Measurements from ENCODE around the gene UPK3B. TPM values are rescaled to one million over a fixed set of nuclear protein-coding genes. Genes with fewer than 3 reads are reported as not detected.
"Not testable (repeated sequence)": the region's sequence is repeated elsewhere in the genome, so short reads cannot be mapped to it uniquely, and the experiment has no call there.

The UPK3B gene
- total and polyA plus RNA-seq, 2 donors from 2014 or later, result 0.15 to 1.9 TPM

DNA sequence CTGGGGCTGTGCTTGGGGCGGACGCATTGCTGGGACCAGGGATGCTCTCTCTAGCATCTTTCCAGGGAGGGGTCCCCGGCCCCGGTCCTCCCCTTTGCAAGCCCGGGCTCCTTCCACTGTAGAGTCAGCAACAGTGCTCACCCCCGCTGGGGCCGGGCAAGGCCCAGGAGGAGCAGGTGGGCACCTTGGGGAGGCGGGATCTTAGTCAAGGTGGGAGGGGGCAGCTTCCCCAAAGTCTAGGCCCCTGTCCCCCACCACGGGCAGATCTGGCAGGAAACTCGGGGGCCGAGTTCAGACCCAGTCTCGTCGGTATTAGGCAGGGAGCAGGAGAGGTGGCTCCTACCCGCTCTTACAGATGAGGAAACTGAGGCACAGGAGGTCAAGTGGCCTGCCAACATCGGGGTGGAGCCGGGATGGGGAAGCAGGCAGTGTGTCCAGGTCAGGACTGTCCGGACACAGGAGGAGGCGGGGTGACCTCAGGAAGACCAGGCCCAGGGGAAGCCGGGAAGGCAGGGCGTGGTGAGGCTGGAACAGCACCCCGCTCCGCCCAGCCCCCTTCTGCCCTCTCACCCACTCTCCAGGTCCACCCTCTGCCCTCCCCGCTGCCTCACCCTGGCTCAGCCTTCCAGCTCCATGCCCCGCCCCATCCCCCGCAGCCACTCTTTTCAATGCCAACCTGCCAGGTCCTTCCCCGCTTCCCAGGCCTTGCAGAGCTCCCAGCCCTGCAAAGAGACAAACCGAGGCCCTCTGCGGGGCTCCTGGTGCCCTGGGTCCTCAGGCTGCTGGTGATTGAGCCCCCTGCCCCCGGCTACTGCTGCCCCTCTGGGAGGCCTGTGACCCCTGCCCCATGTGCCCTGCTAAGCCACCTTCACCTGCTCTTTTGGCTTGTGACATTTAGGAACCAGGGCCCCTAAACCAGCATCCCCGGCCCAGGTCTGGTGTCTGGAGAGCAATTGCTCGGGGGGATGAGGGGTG, 1.8 kb downstream of the UPK3B start:
- FAIRE-seq; H3K36me3 ChIP-seq (ENCODE audit: control insufficient read depth in 2 of 3, insufficient read depth in 3 of 3, low read length in 3 of 3); H3K4me1 ChIP-seq (ENCODE audit: control insufficient read depth in 2 of 3, insufficient read depth in 2 of 3, low read depth in 1 of 3, low read length in 3 of 3); intact Hi-C loops (cut with DNase I); H3K9me3 ChIP-seq (ENCODE audit: control insufficient read depth in 2 of 3, insufficient read depth in 1 of 3, low read length in 3 of 3); H3K27me3 ChIP-seq (ENCODE audit: control insufficient read depth, insufficient read depth, low read length); H3K9ac ChIP-seq (ENCODE audit: low read length in 3 of 3); H3K27ac ChIP-seq (ENCODE audit: low read depth in 2 of 2, low read length in 2 of 2); H3K4me3 ChIP-seq (ENCODE audit: low read length in 3 of 3): not testable (repeated sequence)
- DNase-seq, result peak in 1 of 5 donors; percentile 69

GRCh38 chr7:76512941-76513816, 2.8 kb downstream of the UPK3B start:
- H3K36me3 ChIP-seq (ENCODE audit: control insufficient read depth in 2 of 3, insufficient read depth in 3 of 3, low read length in 3 of 3), result no peaks in the 10 kb centered on the region
- H3K27ac ChIP-seq (ENCODE audit: low read depth in 2 of 2, low read length in 2 of 2), result no peak overlapping the region
- no peaks in the 10 kb centered on the region for H3K27me3 ChIP-seq (ENCODE audit: control insufficient read depth, insufficient read depth, low read length)
- no peak overlapping the region for H3K4me3 ChIP-seq (ENCODE audit: low read length in 3 of 3)
- peak in 3 of 5 donors; percentile 21 to 73 (median 54) for DNase-seq
- no peak for FAIRE-seq
- H3K9ac ChIP-seq (ENCODE audit: low read length in 3 of 3), result no peak overlapping the region
- no peaks in the 10 kb centered on the region for H3K4me1 ChIP-seq (ENCODE audit: control insufficient read depth in 2 of 3, insufficient read depth in 2 of 3, low read depth in 1 of 3, low read length in 3 of 3)
- H3K9me3 ChIP-seq (ENCODE audit: control insufficient read depth in 2 of 3, insufficient read depth in 1 of 3, low read length in 3 of 3), result no peaks in the 10 kb centered on the region
- TF ChIP-seq, protein P1, sequence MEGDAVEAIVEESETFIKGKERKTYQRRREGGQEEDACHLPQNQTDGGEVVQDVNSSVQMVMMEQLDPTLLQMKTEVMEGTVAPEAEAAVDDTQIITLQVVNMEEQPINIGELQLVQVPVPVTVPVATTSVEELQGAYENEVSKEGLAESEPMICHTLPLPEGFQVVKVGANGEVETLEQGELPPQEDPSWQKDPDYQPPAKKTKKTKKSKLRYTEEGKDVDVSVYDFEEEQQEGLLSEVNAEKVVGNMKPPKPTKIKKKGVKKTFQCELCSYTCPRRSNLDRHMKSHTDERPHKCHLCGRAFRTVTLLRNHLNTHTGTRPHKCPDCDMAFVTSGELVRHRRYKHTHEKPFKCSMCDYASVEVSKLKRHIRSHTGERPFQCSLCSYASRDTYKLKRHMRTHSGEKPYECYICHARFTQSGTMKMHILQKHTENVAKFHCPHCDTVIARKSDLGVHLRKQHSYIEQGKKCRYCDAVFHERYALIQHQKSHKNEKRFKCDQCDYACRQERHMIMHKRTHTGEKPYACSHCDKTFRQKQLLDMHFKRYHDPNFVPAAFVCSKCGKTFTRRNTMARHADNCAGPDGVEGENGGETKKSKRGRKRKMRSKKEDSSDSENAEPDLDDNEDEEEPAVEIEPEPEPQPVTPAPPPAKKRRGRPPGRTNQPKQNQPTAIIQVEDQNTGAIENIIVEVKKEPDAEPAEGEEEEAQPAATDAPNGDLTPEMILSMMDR (IDR thresholded peaks at IDR 0.05; ENCODE audit: borderline replicate concordance, extremely low read depth, insufficient read depth), result no peak
- intact Hi-C loops (cut with DNase I), result no loop called here

DNA sequence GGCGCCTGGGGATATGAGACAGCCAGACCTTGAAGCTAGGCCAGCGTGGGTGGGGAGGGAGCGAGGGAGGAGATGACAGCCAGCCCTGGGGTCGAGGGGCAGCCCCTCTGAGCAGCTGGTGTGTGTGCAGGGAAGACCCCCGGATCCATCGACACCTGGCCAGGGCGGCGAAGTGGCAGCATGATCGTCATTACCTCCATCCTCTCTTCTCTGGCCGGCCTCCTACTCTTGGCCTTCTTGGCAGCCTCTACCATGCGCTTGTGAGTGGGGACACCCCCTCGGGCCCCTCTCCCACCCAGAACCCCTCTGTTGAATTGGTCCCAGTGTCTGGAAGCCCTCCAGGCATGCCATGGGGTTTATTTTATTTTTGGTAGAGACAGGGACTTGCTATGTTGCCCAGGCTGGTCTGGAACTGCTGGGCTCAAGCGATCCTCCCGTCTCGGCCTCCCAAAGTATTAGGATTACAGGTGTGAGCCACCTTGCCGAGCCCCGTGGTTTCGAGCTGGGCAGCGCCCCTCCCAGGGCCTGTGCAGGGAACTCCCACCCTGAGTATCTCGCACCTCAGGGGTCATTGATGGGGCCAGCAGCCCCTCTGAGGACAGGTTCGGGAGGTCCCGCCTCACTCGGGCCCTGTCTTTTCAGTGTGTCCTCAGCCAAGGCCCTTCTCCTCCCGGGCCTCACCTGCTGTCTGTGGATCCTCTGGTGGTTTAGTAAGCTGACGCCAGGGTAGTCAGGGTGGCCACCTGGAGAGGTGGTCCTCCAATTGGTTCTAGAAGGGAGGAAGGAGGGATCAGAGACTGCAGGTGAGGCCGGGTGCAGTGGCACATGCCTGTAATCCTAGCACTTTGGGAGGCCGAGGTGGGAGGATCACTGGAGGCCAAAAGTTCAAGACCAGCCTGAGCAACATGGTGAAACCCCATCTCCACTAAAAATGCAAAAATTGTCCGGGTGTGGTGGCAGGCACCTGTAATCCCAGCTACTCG, 3.8 kb downstream of the UPK3B start:
- no peak overlapping the region for H3K4me3 ChIP-seq (ENCODE audit: low read length in 3 of 3)
- no peak for FAIRE-seq
- H3K27ac ChIP-seq (ENCODE audit: low read depth in 2 of 2, low read length in 2 of 2), result no peak overlapping the region
- TF ChIP-seq, protein P1 (IDR thresholded peaks at IDR 0.05; ENCODE audit: borderline replicate concordance, extremely low read depth, insufficient read depth), result no peak
- H3K9me3 ChIP-seq (ENCODE audit: control insufficient read depth in 2 of 3, insufficient read depth in 1 of 3, low read length in 3 of 3), result no peaks in the 10 kb centered on the region
- no peak overlapping the region for H3K9ac ChIP-seq (ENCODE audit: low read length in 3 of 3)
- intact Hi-C loops (cut with DNase I), result no loop called here
- no peaks in the 10 kb centered on the region for H3K4me1 ChIP-seq (ENCODE audit: control insufficient read depth in 2 of 3, insufficient read depth in 2 of 3, low read depth in 1 of 3, low read length in 3 of 3)
- no peaks in the 10 kb centered on the region for H3K36me3 ChIP-seq (ENCODE audit: control insufficient read depth in 2 of 3, insufficient read depth in 3 of 3, low read length in 3 of 3)
- H3K27me3 ChIP-seq (ENCODE audit: control insufficient read depth, insufficient read depth, low read length), result no peaks in the 10 kb centered on the region
- peak in 2 of 5 donors; percentile 7 to 76 for DNase-seq

Data from kidney (tissue), 14 donors.